Mesodermal cell (in vitro differentiated cells): Measurements from ENCODE around the gene EXT2.

ENCODE experiments used
- H3K27ac ChIP-seq: 2 replicates; pipeline ENCODE4 v1.7.0; 2013; ENCODE audit warnings: mild to moderate bottlenecking, low read depth, low read length, moderate library complexity; ENCODE audit not compliant: severe bottlenecking
- H3K36me3 ChIP-seq: 2 replicates; pipeline ENCODE4 v1.7.1; 2013; ENCODE audit warnings: mild to moderate bottlenecking, low read length, moderate library complexity; ENCODE audit not compliant: control insufficient read depth, insufficient read depth
- H3K4me1 ChIP-seq: one replicate; pipeline ENCODE4 v1.7.1; 2013; ENCODE audit warnings: mild to moderate bottlenecking, low read length; ENCODE audit not compliant: insufficient read depth, control insufficient read depth, poor library complexity, severe bottlenecking
- H3K4me3 ChIP-seq: 2 replicates; pipeline ENCODE4 v1.7.0; 2013; ENCODE audit warnings: low read length, control low read depth, mild to moderate bottlenecking; ENCODE audit not compliant: insufficient read depth, poor library complexity, severe bottlenecking; ENCODE audit errors: extremely low read depth
- H3K9me3 ChIP-seq: 2 replicates; pipeline ENCODE4 v1.7.1; 2013; ENCODE audit warnings: mild to moderate bottlenecking, low read length, moderate library complexity; ENCODE audit not compliant: control insufficient read depth
- WGBS, 2 experiments: methylation state at CpG; one replicate each; pipeline ENCODE4 v1.1.5; 2013; ENCODE audit warnings: missing lambda C conversion rate in 2 of 2; ENCODE audit not compliant: insufficient coverage in 2 of 2; 5-methylcytosine and 5-hydroxymethylcytosine counted together

EXT2 gene

DNA sequence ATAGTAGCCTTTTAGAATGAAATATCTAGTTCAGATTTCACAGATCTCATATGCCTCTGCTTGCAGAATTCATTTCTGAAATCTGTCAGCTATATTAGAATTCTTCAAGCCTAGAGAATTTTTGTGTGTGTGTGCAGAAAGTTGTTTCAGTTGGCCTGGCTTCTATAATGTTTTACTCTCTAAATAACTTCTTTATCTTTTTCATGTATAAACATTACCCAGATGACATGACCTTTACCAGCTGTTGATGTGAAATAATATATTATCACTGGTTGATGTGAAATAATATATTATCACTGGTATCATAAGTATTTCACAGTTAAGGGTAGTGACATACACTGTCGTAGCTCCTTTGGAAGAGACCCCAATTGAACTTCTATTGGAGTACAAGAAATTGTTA is 141.7 kb downstream of the EXT2 start:
- Histone ChIP-seq H3K36me3 (peaks cover 23% of the 10 kb centered on the region), H3K27ac (no peak overlapping the region), H3K4me3 (no peak overlapping the region), H3K9me3 (no peaks in the 10 kb centered on the region), H3K4me1 (peaks cover 2% of the 10 kb centered on the region)
- WGBS, 2 experiments = no CpG with 5 or more reads among the region's 1 CpG

GRCh38 chr11:44241851-44242250 is 146.4 kb downstream of the EXT2 start:
- Histone ChIP-seq H3K4me3 (no peak overlapping the region), H3K27ac (no peak overlapping the region), H3K9me3 (no peaks in the 10 kb centered on the region), H3K4me1 (peaks cover 35% of the 10 kb centered on the region), H3K36me3 (peaks cover 12% of the 10 kb centered on the region)
- WGBS, 2 experiments = 94 to 97% methylated on average over 5 to 6 of the region's 6 CpGs

DNA sequence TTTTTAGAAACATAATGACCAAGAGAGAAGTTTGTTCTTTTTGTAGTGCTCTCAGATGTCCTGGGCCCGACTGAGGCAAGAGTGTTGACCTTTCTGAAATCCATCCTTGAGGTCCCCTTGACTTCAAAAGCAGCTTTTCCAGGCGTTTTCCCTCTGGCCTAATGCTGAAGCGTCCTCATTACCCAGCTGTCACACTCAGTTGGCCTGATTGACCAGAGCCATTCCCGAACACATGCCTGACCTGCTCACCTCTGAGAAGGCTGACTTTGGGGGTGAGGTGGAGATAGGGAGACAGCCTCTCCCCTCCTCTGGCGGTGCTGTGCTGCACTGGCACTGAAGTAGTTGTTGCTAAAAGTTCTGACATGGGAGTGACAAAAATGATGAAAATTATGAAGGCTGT is 147.6 kb downstream of the EXT2 start:
- H3K36me3 ChIP-seq = peaks cover 9% of the 10 kb centered on the region

GRCh38 chr11:44243595-44244343 is 148.3 kb downstream of the EXT2 start:
- Histone ChIP-seq H3K27ac (peak overlapping the region; percentile 48), H3K4me1 (peaks cover 35% of the 10 kb centered on the region), H3K9me3 (no peaks in the 10 kb centered on the region), H3K36me3 (peaks cover 7% of the 10 kb centered on the region), H3K4me3 (no peak overlapping the region)
- 31 to 36% methylated on average over 3 to 5 of the region's 6 CpGs for WGBS, 2 experiments

More for the DNA sequence above, 147.6 kb downstream of the EXT2 start:
- peak overlapping the region; percentile 48 for H3K27ac ChIP-seq
- WGBS, 2 experiments = 19 to 42% methylated on average over 2 to 4 of the region's 5 CpGs
- H3K4me3 ChIP-seq = no peak overlapping the region
- H3K4me1 ChIP-seq = peaks cover 35% of the 10 kb centered on the region
- no peaks in the 10 kb centered on the region for H3K9me3 ChIP-seq

DNA sequence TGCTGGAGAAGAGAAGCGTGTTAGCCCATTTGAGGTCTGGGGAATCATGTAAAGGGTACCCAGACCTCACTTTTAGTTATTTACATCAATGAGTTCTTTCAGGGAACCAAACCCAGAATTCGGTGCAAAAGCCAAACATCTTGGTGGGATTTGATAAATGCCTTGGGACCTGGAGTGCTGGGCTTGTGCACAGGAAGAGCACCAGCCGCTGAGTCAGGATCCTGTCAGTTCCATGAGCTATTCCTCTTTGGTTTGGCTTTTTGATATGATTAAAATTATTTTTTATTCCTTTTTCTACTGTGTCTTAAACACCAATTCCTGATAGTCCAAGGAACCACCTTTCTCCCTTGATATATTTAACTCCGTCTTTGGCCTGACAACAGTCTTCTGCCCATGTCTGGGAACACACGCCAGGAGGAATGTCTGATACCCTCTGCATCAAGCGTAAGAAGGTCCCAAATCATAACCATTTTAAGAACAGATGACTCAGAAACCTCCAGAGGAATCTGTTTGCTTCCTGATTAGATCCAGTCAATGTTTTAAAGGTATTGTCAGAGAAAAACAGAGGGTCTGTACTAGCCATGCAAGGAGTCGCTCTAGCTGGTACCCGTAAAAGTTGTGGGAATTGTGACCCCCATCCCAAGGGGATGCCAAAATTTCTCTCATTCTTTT is 149.3 kb downstream of the EXT2 start:
- H3K4me3 ChIP-seq = no peak overlapping the region
- peaks cover 7% of the 10 kb centered on the region for H3K36me3 ChIP-seq
- 90 to 98% methylated on average over 3 to 5 of the region's 8 CpGs for WGBS, 2 experiments
- peaks cover 35% of the 10 kb centered on the region for H3K4me1 ChIP-seq
- no peak overlapping the region for H3K27ac ChIP-seq
- no peaks in the 10 kb centered on the region for H3K9me3 ChIP-seq

- Histone ChIP-seq H3K4me3 (no peak overlapping the region), H3K9me3 (no peaks in the 10 kb centered on the region), H3K4me1 (peaks cover 35% of the 10 kb centered on the region), H3K36me3 (peaks cover 3% of the 10 kb centered on the region), H3K27ac (no peak overlapping the region)
- WGBS, 2 experiments = 84 to 100% methylated on average over 2 to 3 of the region's 4 CpGs
These were observed 151.2 kb downstream of the EXT2 start for GRCh38 chr11:44246726-44247125.

- peaks cover 30% of the 10 kb centered on the region for H3K4me1 ChIP-seq
- no peak overlapping the region for H3K27ac ChIP-seq
- peaks cover 3% of the 10 kb centered on the region for H3K9me3 ChIP-seq
- H3K4me3 ChIP-seq = no peak overlapping the region
- H3K36me3 ChIP-seq = peaks cover 3% of the 10 kb centered on the region
- WGBS, 2 experiments = 60 to 78% methylated on average over 3 to 6 of the region's 6 CpGs
These were observed 152.0 kb downstream of the EXT2 start for GRCh38 chr11:44247508-44247907.

DNA sequence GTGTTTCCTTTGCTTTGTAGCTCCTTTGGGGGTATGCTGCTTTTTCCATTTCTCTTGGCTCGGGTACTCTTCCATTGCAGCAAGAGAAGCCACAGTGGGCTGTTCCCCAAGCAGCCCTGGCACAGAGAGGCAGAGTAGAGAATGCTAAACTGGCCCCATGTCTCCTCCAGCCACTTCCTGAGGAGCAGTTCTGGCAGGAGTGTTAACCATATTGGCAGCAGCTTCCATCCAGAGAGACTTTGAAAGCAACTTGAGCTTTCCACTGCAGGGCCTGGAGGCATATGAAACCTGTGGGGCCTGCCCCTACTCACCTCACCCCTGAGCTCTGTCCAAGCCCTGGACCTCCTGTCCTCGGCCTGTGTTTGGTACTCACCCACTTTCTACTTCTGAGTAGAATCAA is 152.6 kb downstream of the EXT2 start:
- 71 to 100% methylated on average over 1 to 2 of the region's 2 CpGs for WGBS, 2 experiments
- Histone ChIP-seq H3K9me3 (peaks cover 9% of the 10 kb centered on the region), H3K36me3 (peaks cover 3% of the 10 kb centered on the region), H3K4me3 (no peak overlapping the region), H3K4me1 (peaks cover 24% of the 10 kb centered on the region), H3K27ac (no peak overlapping the region)

DNA sequence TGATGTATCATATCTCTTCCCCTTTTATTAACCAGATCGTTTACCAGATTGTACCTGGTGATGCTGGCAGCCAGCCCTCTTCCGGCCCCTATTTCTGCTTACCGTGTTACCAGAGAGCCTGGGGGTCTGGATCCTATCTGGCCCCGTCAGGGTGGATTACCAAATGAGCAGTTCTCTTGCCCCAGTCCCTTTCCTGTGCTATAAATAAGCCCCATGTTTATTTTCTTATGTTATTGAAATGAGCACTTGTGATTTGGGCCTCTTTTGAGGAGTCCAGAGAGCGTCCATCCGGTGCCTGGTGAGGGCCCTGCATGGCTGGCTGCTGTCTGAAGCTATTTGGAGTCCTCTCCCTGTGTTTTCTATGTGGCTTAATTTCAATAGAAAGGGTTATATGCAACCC is 154.9 kb downstream of the EXT2 start:
- Histone ChIP-seq H3K27ac (no peak overlapping the region), H3K9me3 (peaks cover 10% of the 10 kb centered on the region), H3K4me1 (peaks cover under 1% of the 10 kb centered on the region), H3K4me3 (no peak overlapping the region), H3K36me3 (peaks cover 3% of the 10 kb centered on the region)
- 79 to 80% methylated on average over 4 of the region's 6 CpGs for WGBS, 2 experiments

- no peak overlapping the region for H3K4me3 ChIP-seq
- 100% methylated on average over 1 of the region's 2 CpGs; no CpG with 5 or more reads in 1 of the 2 experiments for WGBS, 2 experiments
These were observed 157.6 kb downstream of the EXT2 start for GRCh38 chr11:44252999-44253602.

More at GRCh38 chr11:44252999-44253602, 157.6 kb downstream of the EXT2 start:
- Histone ChIP-seq H3K36me3 (no peaks in the 10 kb centered on the region), H3K27ac (no peak overlapping the region), H3K4me1 (no peaks in the 10 kb centered on the region), H3K9me3 (peaks cover 10% of the 10 kb centered on the region)
